ENCODE measurements around the gene GOLT1A.

DNA sequence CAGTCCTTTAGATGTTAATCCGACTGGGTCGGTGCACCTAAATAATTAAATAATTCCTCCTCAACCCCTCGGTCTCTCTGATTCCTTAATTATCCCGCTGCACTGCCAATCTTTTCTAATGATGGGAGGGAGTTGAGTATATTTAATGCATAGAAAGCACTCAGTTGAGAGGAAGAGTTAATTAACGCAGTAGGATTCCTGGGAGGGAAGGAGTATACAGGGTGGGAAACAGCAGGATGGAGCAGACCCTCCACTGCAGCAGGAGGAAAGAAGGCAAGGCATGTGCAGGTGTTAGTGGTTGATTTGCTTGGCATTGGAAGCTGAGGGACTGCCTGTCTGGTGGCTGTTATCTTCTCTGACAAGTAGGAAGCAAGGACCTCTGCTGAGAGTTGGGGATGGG is 37.7 kb downstream of the GOLT1A start:
- TF ChIP-seq CTCF (IDR thresholded peaks at IDR 0.05; ENCODE audit: borderline replicate concordance, extremely low read depth, low read length, poor library complexity, severe bottlenecking) (no peak), EZH2 (IDR thresholded peaks at IDR 0.05; ENCODE audit: borderline replicate concordance, low read depth, low read length, severe bottlenecking) (no peak)
